H1 (cell line): ENCODE measurements around the gene SLC39A2. TPM values are rescaled to one million over a fixed set of nuclear protein-coding genes. Genes with fewer than 3 reads are reported as not detected.

ENCODE experiments used
- CTCF ChIA-PET: fragments of 300-600 bp; sonication (Branson Sonifier 250); formaldehyde crosslinking; loops from one replicate; lab custom pipeline; 2021; ENCODE audit not compliant: partially characterized antibody; lab: Charles Lee
- POLR2A ChIA-PET: fragments of 300-600 bp; sonication (Branson Sonifier 250); formaldehyde crosslinking; loops from one replicate; lab custom pipeline; 2021; ENCODE audit warnings: inconsistent platforms; ENCODE audit not compliant: partially characterized antibody; lab: Charles Lee
- DNase-seq, 2 experiments: peaks; one replicate each; pipeline versions ENCODE4 v3.0.0 to v3.0.0-alpha.2; 2010 to 2022; ENCODE audit warnings: low spot score in 2 of 2, low read depth in 1 of 2, mixed read lengths in 1 of 2
- FAIRE-seq: peaks from 2 replicates; lab custom pipeline; 2011; peaks lifted over from hg19 to GRCh38; lab: Jason Lieb, UNC
- H2AFZ ChIP-seq: 2 replicates; pipeline ENCODE4 v1.8.1; 2012; ENCODE audit warnings: low read length, inconsistent platforms
- H2AK5ac ChIP-seq: 2 replicates; pipeline ENCODE4 v1.6.1; 2013; ENCODE audit warnings: low read depth, low read length
- H2BK120ac ChIP-seq: replicated peaks from 2 replicates; pipeline ENCODE3; 2013; ENCODE audit warnings: low read depth, low read length, inconsistent platforms
- H2BK12ac ChIP-seq: 2 replicates; pipeline ENCODE4 v1.6.1; 2013; ENCODE audit warnings: low read depth, low read length
- H2BK15ac ChIP-seq: 2 replicates; pipeline ENCODE4 v1.6.1; 2013; ENCODE audit warnings: low read length
- H2BK20ac ChIP-seq: 2 replicates; pipeline ENCODE4 v1.6.1; 2013; ENCODE audit warnings: low read length
- H2BK5ac ChIP-seq: 2 replicates; pipeline ENCODE4 v1.6.1; 2013; ENCODE audit warnings: low read depth, low read length
- H3K14ac ChIP-seq: 2 replicates; pipeline ENCODE4 v1.6.1; 2013; ENCODE audit warnings: inconsistent platforms; ENCODE audit not compliant: insufficient read length
- H3K18ac ChIP-seq: 2 replicates; pipeline ENCODE4 v1.6.1; 2013; ENCODE audit warnings: low read length; ENCODE audit errors: extremely low read depth
- H3K23ac ChIP-seq: 2 replicates; pipeline ENCODE4 v1.6.1; 2013; ENCODE audit warnings: inconsistent platforms; ENCODE audit not compliant: insufficient read length
- H3K23me2 ChIP-seq: 2 replicates; pipeline ENCODE4 v1.6.1; 2013; ENCODE audit warnings: low read depth, low read length
- H3K27ac ChIP-seq: 2 replicates; pipeline ENCODE4 v1.6.1; 2011; ENCODE audit warnings: low read depth, low read length, inconsistent platforms
- H3K27me3 ChIP-seq, 4 experiments: replicated peaks in 1 of 4; 1 replicate in 1 of 4; 2 replicates in 3 of 4; pipeline versions ENCODE4 v1.6.1 to v1.8.1; 2011 to 2013; ENCODE audit warnings: low read length in 3 of 4, mild to moderate bottlenecking in 3 of 4, inconsistent platforms in 2 of 4, mixed read lengths in 2 of 4, moderate library complexity in 1 of 4; ENCODE audit not compliant: control insufficient read depth in 3 of 4, insufficient read depth in 3 of 4; ENCODE audit errors: extremely low read depth in 1 of 4
- H3K36me3 ChIP-seq, 4 experiments: 2 replicates each; pipeline versions ENCODE4 v1.6.1 to v1.8.1; 2011 to 2013; ENCODE audit warnings: mild to moderate bottlenecking in 4 of 4, low read length in 3 of 4, moderate library complexity in 2 of 4, control low read depth in 1 of 4, inconsistent platforms in 1 of 4; ENCODE audit not compliant: insufficient read depth in 4 of 4, control insufficient read depth in 2 of 4
- H3K4ac ChIP-seq: replicated peaks from 2 replicates; pipeline ENCODE3; 2013; ENCODE audit warnings: low read length, low read depth, mixed read lengths, inconsistent platforms; ENCODE audit not compliant: insufficient read length
- H3K4me1 ChIP-seq, 4 experiments: replicated peaks in 1 of 4; 1 replicate in 1 of 4; 2 replicates in 3 of 4; pipeline versions ENCODE4 v1.6.1 to v1.8.1; 2011 to 2013; ENCODE audit warnings: low read length in 3 of 4, inconsistent platforms in 2 of 4, mixed read lengths in 1 of 4; ENCODE audit not compliant: insufficient read depth in 4 of 4, control insufficient read depth in 3 of 4
- H3K4me2 ChIP-seq, 2 experiments: 2 replicates each; pipeline versions ENCODE4 v1.6.1 to v1.8.1; 2011 to 2013; ENCODE audit warnings: low read depth in 2 of 2, low read length in 2 of 2, control low read depth in 1 of 2, inconsistent platforms in 1 of 2, mild to moderate bottlenecking in 1 of 2; ENCODE audit not compliant: insufficient read depth in 1 of 2
- H3K4me3 ChIP-seq, 4 experiments: fragments of 200-600, 300-600 bp in 1 of 4; sonication (generic), shearing (Covaris generic), sonication (Bioruptor Twin) in 1 of 4; 2 replicates each; pipeline versions ENCODE4 v1.5.1 to v1.8.1; 2011 to 2016; ENCODE audit warnings: low read length in 4 of 4, low read depth in 3 of 4, control low read depth in 2 of 4, inconsistent platforms in 2 of 4, mild to moderate bottlenecking in 2 of 4, mixed read lengths in 1 of 4, moderate library complexity in 1 of 4; ENCODE audit not compliant: insufficient read depth in 2 of 4; ENCODE audit errors: extremely low read depth in 1 of 4
- H3K56ac ChIP-seq: replicated peaks from 2 replicates; pipeline ENCODE3; 2013; ENCODE audit warnings: low read depth, mild to moderate bottlenecking, mixed read lengths, low read length, inconsistent platforms; ENCODE audit not compliant: insufficient read length
- H3K79me1 ChIP-seq: 2 replicates; pipeline ENCODE4 v1.6.1; 2013; ENCODE audit warnings: low read depth, low read length, control low read depth
- H3K79me2 ChIP-seq, 2 experiments: 2 replicates each; pipeline versions ENCODE4 v1.6.1 to v1.8.1; 2012 to 2013; ENCODE audit warnings: low read length in 2 of 2, mild to moderate bottlenecking in 2 of 2, inconsistent platforms in 1 of 2; ENCODE audit not compliant: insufficient read depth in 2 of 2, control insufficient read depth in 1 of 2
- H3K9ac ChIP-seq, 4 experiments: replicated peaks in 1 of 4; 1 replicate in 1 of 4; 2 replicates in 3 of 4; pipeline versions ENCODE4 v1.6.1 to v1.8.1; 2011 to 2013; ENCODE audit warnings: low read depth in 3 of 4, low read length in 3 of 4, control low read depth in 2 of 4, mild to moderate bottlenecking in 2 of 4, moderate library complexity in 2 of 4, inconsistent platforms in 1 of 4; ENCODE audit errors: extremely low read depth in 1 of 4
- H3K9me3 ChIP-seq, 2 experiments: 2 replicates each; pipeline versions ENCODE4 v1.6.1 to v1.8.1; 2012 to 2013; ENCODE audit warnings: mild to moderate bottlenecking in 2 of 2, moderate library complexity in 2 of 2, control low read depth in 1 of 2, inconsistent platforms in 1 of 2, low read depth in 1 of 2, low read length in 1 of 2, mixed read lengths in 1 of 2; ENCODE audit not compliant: insufficient read depth in 2 of 2
- H4K20me1 ChIP-seq, 2 experiments: replicated peaks in 1 of 2; 2 replicates each; pipeline versions ENCODE3 to v1.8.1; 2011 to 2013; ENCODE audit warnings: inconsistent platforms in 2 of 2, low read length in 2 of 2, mild to moderate bottlenecking in 1 of 2; ENCODE audit not compliant: insufficient read depth in 2 of 2, control insufficient read depth in 1 of 2
- H4K5ac ChIP-seq: 2 replicates; pipeline ENCODE4 v1.6.1; 2013; ENCODE audit warnings: low read length, low read depth, mixed read lengths, inconsistent platforms; ENCODE audit not compliant: insufficient read length
- H4K8ac ChIP-seq: 2 replicates; pipeline ENCODE4 v1.8.0; 2013; ENCODE audit warnings: mild to moderate bottlenecking, moderate library complexity, low read length, inconsistent platforms; ENCODE audit not compliant: insufficient read depth; ENCODE audit errors: extremely low read depth
- H4K91ac ChIP-seq: replicated peaks from 2 replicates; pipeline ENCODE3; 2013; ENCODE audit warnings: low read length, mixed read lengths, inconsistent platforms; ENCODE audit not compliant: insufficient read length
- ATF3 ChIP-seq: IDR thresholded peaks from 2 replicates; pipeline ENCODE4 v1.6.1; 2011; ENCODE audit warnings: low read depth, mild to moderate bottlenecking, low read length; ENCODE audit not compliant: insufficient read depth
- CHD2 ChIP-seq: IDR thresholded peaks from 2 replicates; pipeline ENCODE4 v1.6.1; 2012; ENCODE audit warnings: low read length, improper control_type of control experiment
- EP300 ChIP-seq, 2 experiments: IDR thresholded peaks; 1 replicate in 1 of 2; 2 replicates in 1 of 2; pipeline ENCODE4 v1.6.1; 2011 to 2012; ENCODE audit warnings: low read depth in 2 of 2, low read length in 2 of 2, mild to moderate bottlenecking in 2 of 2, borderline replicate concordance in 1 of 2, inconsistent platforms in 1 of 2, moderate library complexity in 1 of 2
- HDAC6 ChIP-seq: IDR thresholded peaks from one replicate; pipeline ENCODE4 v1.7.1; 2012; ENCODE audit warnings: low read depth, mild to moderate bottlenecking, inconsistent platforms, low read length, moderate library complexity
- KDM5A ChIP-seq: fragments of 200-600 bp; IDR thresholded peaks from 2 replicates; pipeline ENCODE4 v1.7.1; 2012; ENCODE audit warnings: mild to moderate bottlenecking, low read length, inconsistent platforms, mixed read lengths
- RAD21 ChIP-seq, 2 experiments: IDR thresholded peaks in 1 of 2; conservative IDR thresholded peaks in 1 of 2; 2 replicates each; pipeline ENCODE4 v1.6.1; 2011; ENCODE audit warnings: low read depth in 2 of 2, low read length in 2 of 2, improper control_type of control experiment in 1 of 2, inconsistent platforms in 1 of 2, mild to moderate bottlenecking in 1 of 2, moderate library complexity in 1 of 2
- RFX5 ChIP-seq: IDR thresholded peaks from 2 replicates; pipeline ENCODE4 v1.6.1; 2011; ENCODE audit warnings: low read depth, low read length, improper control_type of control experiment, borderline replicate concordance
- RXRA ChIP-seq: IDR thresholded peaks from 2 replicates; pipeline ENCODE4 v1.6.1; 2011; ENCODE audit warnings: low read depth, mild to moderate bottlenecking, low read length, moderate library complexity; ENCODE audit not compliant: insufficient read depth
- SIN3A ChIP-seq, 2 experiments: IDR thresholded peaks in 1 of 2; conservative IDR thresholded peaks in 1 of 2; 2 replicates each; pipeline ENCODE4 v1.6.1; 2011 to 2012; ENCODE audit warnings: low read length in 2 of 2, improper control_type of control experiment in 1 of 2, low read depth in 1 of 2, mild to moderate bottlenecking in 1 of 2
- SIX5 ChIP-seq: IDR thresholded peaks from 2 replicates; pipeline ENCODE4 v1.6.1; 2011; ENCODE audit warnings: mild to moderate bottlenecking, low read depth, low read length
- TBP ChIP-seq: IDR thresholded peaks from 2 replicates; pipeline ENCODE4 v1.6.1; 2011; ENCODE audit warnings: low read depth, low read length, improper control_type of control experiment
- WGBS, 2 experiments: shearing (Covaris generic) in 1 of 2; methylation state at CpG; one replicate each; pipeline versions ENCODE4 v1.1.6 to v1.1.7; 2013 to 2015; ENCODE audit warnings: low lambda C conversion rate in 2 of 2, mixed read lengths in 2 of 2, inconsistent platforms in 1 of 2, low coverage in 1 of 2, missing lambda C conversion rate in 1 of 2; ENCODE audit not compliant: insufficient replicate concordance in 2 of 2, insufficient coverage in 1 of 2, insufficient read length in 1 of 2; ENCODE audit errors: extremely low coverage in 1 of 2, missing lambda C conversion rate in 1 of 2; 5-methylcytosine and 5-hydroxymethylcytosine counted together
- polyA plus RNA-seq, 7 experiments: library from polyadenylated mRNA; depleted of rRNA in 3 of 7; stranded (reverse) in 5 of 7; unstranded in 2 of 7; fragments of >200 nt in 5 of 7; fragments of 200-250 nt in 2 of 7; gene quantifications; 1 replicate in 5 of 7; 2 replicates in 1 of 7; 4 replicates in 1 of 7; pipeline versions ENCODE4 v1.2.1 to v1.2.3, GENCODE V29; 2011 to 2013; ENCODE audit warnings: missing spikeins in 2 of 7, mixed read lengths in 2 of 7
- total RNA-seq: library from RNA; stranded (reverse); fragmentation: NEBNext Ultra II Directional; extraction: Animal tissue kit (Norgen Biotek cat#: 25700); gene quantifications from 2 replicates; pipeline ENCODE4 v1.2.1, GENCODE V29; 2021

The SLC39A2 gene
- total and polyA plus RNA-seq, 2 of the 8 experiments (the other 6 are each of a cell fraction or from before 2014, with no cell fraction given): 0.14 to 0.22 TPM

GRCh38 chr14:21034707-21035106 is 35.6 kb downstream of the SLC39A2 start, which contains the start of gene RNASE13:
Gene RNASE13 (minus strand): TSS chr14:21034807. CDS start chr14:21034288, 519 bp downstream.
- FAIRE-seq (no peak), DNase-seq (no peak)
- H3K23ac ChIP-seq: no peak within 1 kb of the TSS
- H3K14ac ChIP-seq: no peak within 1 kb of the TSS
- H3K9me3 ChIP-seq: no peaks in the 10 kb centered on the region
- H2BK12ac ChIP-seq: no peak within 1 kb of the TSS
- no peak for TF ChIP-seq RXRA
- TF ChIP-seq RFX5: no peak
- no peak for TF ChIP-seq SIN3A (conservative IDR thresholded peaks at IDR 0.05 in 1 of 2, IDR thresholded peaks at IDR 0.05 in 1 of 2; ENCODE audit: low read depth in 1 of 2, low read length in 2 of 2)
- no peak for TF ChIP-seq CHD2
- TF ChIP-seq SIX5: no peak
- TF ChIP-seq TBP: no peak
- TF ChIP-seq HDAC6: no peak
- no peak for TF ChIP-seq EP300 (IDR thresholded peaks at IDR 0.05; ENCODE audit: borderline replicate concordance in 1 of 2, low read depth in 2 of 2, low read length in 2 of 2)
- no peak for TF ChIP-seq ATF3
- TF ChIP-seq KDM5A: no peak
- TF ChIP-seq RAD21 (IDR thresholded peaks at IDR 0.05 in 1 of 2, conservative IDR thresholded peaks at IDR 0.05 in 1 of 2; ENCODE audit: low read depth in 2 of 2, low read length in 2 of 2): no peak
- H3K23me2 ChIP-seq: peaks cover 2% of the 10 kb centered on the region; the same call in 1 of the 2 replicates
- H3K27ac ChIP-seq: no peak within 1 kb of the TSS
- no peak within 1 kb of the TSS for H3K4me3 ChIP-seq
- H3K27me3 ChIP-seq: no peaks in the 10 kb centered on the region
- no peak within 1 kb of the TSS for H4K8ac ChIP-seq
- H3K36me3 ChIP-seq: no peaks in the 10 kb centered on the region
- no peaks in the 10 kb centered on the region for H3K79me2 ChIP-seq
- ChIA-PET POLR2A (interaction anchor here (0.7 to 2.2 kb wide), 3 partner anchors 9 to 15 kb away, joined by 3 to 9 read pairs (median 4); no protein-coding TSS in a partner anchor), CTCF (interaction anchor here (1.0 to 8.8 kb wide), 6 partner anchors 15 to 85 kb away, joined by 3 to 152 read pairs (median 4); no protein-coding TSS in a partner anchor)
- H3K18ac ChIP-seq: no peak within 1 kb of the TSS
- no peak within 1 kb of the TSS for H4K91ac ChIP-seq
- H4K20me1 ChIP-seq: no peaks in the 10 kb centered on the region
- 92% methylated on average over 5 of the region's 5 CpGs; no CpG with 5 or more reads in 1 of the 2 experiments for WGBS, 2 experiments
- no peak within 1 kb of the TSS for H2BK15ac ChIP-seq
- H3K4me1 ChIP-seq: peaks cover 6 to 9% (median 7%) of the 10 kb centered on the region in 4 experiments; a peak in 6 of 7 replicates
- H3K9ac ChIP-seq: no peak within 1 kb of the TSS
- no peak within 1 kb of the TSS for H2BK5ac ChIP-seq
- no peak within 1 kb of the TSS for H3K4ac ChIP-seq
- no peak within 1 kb of the TSS for H3K56ac ChIP-seq
- no peak within 1 kb of the TSS for H2BK120ac ChIP-seq
- no peak within 1 kb of the TSS for H2AFZ ChIP-seq
- H4K5ac ChIP-seq: no peak within 1 kb of the TSS
- H2AK5ac ChIP-seq: no peak within 1 kb of the TSS
- no peaks in the 10 kb centered on the region for H3K79me1 ChIP-seq
- H3K4me2 ChIP-seq: no peak within 1 kb of the TSS
- no peak within 1 kb of the TSS for H2BK20ac ChIP-seq
